ENCODE data around the gene ATP2B3.

The ATP2B3 gene

GRCh38 chrX:153539171-153539978, 21.9 kb downstream of the ATP2B3 start:
- no peak for DNase-seq

- DNase-seq = no peak
Observed at GRCh38 chrX:153539979-153540358, 22.5 kb downstream of the ATP2B3 start.

DNA sequence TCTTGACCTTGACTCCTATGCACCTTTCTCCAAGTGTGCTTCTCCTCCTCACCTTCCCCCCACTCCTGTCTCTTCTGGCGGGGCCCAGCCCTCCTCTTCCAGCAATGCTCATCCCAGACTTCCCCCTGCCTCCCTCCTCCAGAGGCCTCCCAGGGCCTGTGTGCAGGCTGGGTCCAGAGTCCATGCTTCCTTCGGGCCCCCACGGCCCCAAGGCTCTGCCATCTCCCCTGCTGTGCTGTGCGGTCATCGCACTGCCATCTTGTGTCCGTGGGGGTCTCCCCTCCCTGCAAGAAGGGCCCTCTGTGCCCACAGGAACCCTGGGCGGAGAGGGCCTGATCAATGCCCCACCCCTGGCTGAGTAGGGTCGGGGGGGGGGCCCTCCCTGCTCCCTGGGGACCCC, 27.3 kb downstream of the ATP2B3 start:
- no peak for DNase-seq

DNA sequence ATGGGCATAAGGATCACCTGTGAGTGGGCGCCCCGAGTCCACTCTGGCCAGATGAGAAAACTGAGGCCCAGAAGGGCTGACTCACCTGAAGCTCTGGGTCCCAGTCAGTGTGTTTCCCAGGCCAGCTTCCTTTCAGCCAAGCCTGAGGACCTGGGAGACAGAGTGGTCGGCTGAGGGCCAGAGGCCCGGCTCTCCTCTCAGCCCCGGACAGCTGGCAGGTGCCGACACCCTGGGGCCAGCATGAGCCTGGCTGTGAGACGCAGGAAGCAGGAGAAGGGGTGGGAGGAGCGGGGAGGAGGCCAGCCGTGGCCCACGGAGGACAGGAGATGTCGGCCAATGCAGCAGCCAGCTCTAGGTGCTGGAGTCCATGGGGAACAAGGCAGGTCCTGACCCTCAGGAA, 28.9 kb downstream of the ATP2B3 start:
- DNase-seq = no peak

GRCh38 chrX:153547195-153547594, 29.8 kb downstream of the ATP2B3 start:
- no peak for DNase-seq

DNA sequence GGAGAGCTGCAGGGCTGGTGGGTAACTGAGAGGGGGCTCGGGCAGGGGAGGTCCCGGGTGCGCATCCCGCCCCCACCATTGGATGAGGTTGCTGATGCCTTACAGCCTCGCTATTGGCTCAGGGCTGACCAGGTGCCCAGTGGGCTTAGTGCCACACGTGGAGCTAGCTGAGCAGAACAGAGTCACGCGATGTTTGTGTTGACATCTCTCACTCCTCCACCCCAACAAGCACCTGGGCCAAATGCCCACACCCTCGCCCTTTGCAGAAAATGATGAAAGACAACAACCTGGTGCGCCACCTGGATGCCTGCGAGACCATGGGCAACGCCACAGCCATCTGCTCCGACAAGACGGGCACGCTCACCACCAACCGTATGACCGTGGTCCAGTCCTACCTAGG, 31.8 kb downstream of the ATP2B3 start:
- DNase-seq = no peak

GRCh38 chrX:153549807-153550206, 32.4 kb downstream of the ATP2B3 start:
- DNase-seq = no peak

DNA sequence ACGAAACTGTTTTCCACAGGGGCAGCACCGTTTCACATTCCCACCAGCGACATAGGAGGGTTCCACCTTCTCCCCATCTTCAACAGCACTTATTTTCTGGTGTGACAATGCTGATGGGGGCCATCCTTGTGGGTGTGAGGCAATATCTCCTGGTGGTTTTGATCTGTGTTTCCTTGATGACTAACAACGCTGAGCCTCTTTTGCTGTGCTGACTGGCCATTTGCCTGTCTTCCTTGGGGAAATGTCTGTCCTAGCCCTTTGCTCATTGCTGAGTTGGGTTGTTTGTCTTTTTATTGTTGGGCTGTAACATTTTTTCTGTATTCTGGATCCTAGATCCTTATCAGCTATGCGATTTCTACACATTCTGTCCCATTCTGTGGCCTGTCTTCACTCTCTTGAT, 33.7 kb downstream of the ATP2B3 start:
- no peak for DNase-seq

DNA sequence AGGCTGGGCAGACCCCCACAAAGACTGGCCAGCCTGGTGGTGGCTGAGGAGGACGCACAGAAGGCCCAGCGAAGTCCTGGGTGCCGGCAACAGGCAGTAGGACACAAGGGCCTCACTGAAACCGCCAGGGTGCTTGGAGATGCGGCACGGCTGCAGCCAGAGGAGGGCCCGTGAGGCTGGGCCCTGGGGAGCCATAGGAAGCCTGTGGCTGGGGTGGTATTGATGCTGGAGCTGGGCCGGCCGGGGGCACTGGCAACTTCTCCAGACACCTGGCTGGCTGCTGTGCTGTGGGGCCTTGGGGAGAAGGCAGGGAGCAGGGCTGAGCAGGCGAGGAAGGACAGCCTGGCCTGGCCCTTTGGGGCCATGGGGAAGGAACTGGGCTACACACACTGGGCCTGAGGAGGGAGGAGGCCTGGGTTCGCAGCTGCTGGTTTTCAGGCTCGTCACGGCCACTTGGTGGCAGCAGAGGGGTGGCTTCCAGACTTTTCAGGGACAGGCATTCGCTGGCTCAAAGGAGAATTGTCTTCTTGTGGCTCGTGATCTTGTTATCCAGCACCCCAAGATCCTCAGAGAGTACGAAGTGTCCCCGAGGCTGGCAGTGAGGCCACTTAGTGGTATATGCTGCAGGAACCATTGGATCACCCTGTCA, 37.2 kb downstream of the ATP2B3 start:
- DNase-seq = no peak

DNA sequence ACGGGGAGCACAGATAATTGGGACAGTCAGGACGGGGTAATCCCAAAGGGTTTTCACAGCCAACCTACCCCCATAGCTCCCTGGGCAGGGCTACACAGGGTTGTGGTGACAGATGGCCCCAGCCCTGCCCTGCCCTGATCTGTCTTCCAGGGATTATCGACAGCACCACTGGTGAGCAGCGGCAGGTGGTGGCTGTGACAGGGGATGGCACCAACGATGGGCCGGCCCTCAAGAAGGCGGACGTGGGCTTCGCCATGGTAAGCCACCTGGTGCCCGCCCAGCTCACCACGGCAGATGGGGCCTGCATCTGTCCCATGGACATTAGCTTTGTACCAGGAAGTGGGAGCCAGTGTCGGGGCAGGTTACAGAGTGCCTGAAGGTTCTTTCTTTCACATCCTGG, 39.3 kb downstream of the ATP2B3 start:
- no peak for DNase-seq

DNA sequence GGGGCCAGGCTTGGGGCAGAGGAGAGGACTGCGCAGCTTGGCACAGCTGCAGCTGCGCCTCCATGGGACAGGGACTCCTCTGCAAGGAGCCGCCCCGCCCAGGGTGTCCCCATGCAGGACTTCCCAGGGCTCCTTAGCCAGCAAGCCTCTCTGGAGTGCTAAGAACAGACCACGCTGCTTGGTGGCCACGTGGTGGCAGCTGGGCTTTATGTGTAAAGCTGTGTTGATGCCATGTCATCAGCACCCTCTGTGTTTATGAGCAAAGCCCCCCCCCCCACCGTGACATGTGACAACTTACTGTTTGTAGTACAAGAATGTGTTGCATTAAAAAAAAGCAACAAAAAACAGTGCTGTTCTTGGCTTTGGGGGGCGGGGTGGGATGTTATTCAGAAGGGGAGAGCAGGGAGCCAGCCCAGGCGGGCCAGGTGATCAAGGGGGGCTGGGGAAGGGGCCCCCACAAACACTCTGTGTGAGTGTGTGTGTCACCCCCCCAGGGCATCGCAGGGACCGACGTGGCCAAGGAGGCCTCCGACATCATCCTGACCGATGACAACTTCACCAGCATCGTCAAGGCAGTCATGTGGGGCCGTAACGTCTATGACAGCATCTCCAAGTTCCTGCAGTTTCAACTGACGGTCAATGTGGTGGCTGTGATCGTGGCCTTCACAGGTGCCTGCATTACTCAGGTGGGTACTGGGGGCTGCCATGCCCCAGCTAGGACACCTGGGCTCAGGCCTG, 40.3 kb downstream of the ATP2B3 start:
- DNase-seq = no peak

DNA sequence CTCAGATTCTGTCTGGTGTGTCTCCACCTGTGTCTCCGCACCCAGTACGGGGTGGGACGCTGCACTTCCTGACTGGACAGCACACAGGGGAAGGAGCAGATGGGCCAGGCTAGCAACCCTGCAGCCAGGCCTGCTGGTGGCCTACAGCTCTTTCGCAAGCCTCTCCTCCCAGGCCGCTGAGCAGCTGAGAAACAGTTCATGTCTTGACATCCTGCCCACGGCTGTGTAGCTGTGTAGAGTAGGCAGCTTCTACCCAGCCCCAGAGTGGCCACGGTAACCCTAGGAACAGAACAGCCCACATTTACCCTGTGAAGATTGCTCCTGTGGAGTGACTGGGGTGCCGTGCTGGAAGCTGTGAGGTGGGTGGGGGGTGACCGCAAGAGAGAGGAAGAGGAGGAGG, 42.6 kb downstream of the ATP2B3 start:
- DNase-seq = no peak

- no peak for DNase-seq
Observed at GRCh38 chrX:153560466-153560865, 43.0 kb downstream of the ATP2B3 start.

- DNase-seq = no peak
Observed at GRCh38 chrX:153561337-153561736, 43.9 kb downstream of the ATP2B3 start.

- DNase-seq = no peak
Observed at GRCh38 chrX:153562546-153562945, 45.1 kb downstream of the ATP2B3 start.

DNA sequence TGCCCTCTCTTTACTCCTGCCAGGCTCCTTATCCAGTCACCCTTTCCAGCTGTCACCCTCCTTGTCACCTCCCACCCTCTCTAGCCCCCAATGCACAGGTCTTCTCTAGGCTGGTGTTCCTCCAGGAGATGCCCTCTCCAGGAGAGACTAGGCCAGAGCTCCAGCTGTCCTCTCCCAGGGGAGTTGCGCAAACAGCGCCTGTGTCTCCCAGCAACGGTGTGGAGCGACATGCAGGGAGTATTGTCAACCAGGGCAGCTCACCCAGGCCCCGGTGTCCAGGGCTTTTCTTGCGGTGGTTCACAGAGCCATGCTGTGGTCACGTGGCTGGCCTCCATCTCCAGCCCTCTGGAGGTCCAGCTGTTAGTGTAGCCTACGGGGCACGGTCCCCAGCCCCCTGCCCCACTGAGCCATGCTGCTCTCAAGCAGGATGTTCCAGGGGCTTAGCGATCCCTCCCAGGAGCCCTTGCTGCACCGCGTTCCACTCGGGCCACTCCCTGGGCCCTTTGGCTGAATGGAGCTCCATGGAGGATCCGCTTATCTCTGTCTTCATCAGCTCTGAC, 46.7 kb downstream of the ATP2B3 start:
- DNase-seq = no peak

DNA sequence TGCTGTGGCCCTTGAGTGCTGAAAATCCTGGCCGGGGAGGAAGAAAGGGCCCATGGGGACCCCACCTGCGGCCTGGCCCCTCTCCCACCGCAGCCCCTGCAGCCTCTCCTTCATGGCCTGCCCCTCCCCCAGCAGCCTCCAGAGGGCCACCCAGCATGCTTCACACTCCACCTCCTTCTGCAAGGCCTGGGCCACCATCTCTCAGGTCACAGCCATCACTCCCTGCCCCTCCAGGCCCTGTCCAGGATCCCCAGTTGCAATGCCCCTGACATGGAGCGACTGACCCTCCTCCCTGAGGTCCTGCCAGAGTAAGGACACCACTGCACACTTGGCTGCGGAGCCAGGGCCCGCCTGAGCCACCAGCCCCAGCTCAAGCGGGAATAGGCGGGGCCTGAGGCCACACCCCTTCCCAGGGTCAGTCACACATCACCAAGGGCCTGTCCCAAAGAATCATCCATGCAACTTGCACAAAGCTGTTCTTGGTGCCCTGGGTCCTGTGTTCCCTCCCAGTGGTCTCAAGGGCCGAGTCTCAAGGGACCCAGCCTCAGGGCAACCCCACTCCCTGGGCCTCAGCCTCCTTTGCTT, 48.6 kb downstream of the ATP2B3 start:
- no peak for DNase-seq

DNA sequence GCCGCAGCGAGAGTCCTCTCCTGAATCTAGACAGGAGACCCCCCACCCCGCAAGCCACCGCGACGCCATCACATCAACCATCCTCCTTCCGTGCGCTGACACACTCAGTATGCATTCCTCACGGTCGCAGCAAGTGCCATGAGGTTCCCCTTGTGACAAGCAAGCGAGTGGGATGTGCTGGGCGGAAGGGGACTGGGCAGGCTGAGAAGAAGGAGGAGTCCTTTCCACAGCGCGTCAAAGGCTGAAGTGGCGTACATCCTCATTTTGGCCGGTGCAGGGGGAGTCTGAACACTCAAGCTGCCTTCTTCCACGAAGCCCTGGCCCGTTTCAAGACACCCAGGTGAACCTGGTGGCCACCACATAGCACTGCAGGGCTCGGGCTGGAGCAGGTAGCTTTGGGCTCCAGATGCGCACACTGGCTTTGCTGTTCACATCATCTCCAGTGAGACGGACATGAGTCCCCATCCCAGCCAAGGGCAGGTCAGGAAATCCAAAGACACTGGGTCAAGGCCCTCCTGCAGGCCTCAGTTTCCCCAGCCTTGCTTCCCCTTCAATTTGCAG, 51.1 kb downstream of the ATP2B3 start:
- DNase-seq = no peak

- no peak for DNase-seq
Observed at GRCh38 chrX:153569475-153569874, 52.0 kb downstream of the ATP2B3 start.

DNA sequence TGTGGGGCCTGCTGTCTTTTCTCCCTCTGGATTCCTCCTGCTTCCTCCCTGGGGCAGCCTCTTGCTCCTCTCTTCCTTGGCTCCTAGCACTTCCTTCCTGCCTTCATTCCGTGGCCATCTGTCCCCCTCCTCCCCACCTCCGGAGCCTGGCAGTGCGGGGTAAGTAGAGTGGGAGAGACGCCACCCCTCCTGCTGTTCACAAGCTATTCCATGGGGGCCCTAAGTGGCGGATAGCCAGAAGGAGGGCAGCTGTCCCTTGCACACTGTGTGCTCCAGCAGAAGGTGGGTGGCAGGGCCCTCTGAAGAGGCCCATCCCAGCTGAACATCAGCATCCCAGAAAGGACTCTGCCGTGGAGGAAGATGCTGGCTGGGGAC, 54.1 kb downstream of the ATP2B3 start:
- no peak for DNase-seq

GRCh38 chrX:153572601-153573000, 55.2 kb downstream of the ATP2B3 start:
- no peak for DNase-seq

- no peak for DNase-seq
Observed at GRCh38 chrX:153573984-153574383, 56.5 kb downstream of the ATP2B3 start.

DNA sequence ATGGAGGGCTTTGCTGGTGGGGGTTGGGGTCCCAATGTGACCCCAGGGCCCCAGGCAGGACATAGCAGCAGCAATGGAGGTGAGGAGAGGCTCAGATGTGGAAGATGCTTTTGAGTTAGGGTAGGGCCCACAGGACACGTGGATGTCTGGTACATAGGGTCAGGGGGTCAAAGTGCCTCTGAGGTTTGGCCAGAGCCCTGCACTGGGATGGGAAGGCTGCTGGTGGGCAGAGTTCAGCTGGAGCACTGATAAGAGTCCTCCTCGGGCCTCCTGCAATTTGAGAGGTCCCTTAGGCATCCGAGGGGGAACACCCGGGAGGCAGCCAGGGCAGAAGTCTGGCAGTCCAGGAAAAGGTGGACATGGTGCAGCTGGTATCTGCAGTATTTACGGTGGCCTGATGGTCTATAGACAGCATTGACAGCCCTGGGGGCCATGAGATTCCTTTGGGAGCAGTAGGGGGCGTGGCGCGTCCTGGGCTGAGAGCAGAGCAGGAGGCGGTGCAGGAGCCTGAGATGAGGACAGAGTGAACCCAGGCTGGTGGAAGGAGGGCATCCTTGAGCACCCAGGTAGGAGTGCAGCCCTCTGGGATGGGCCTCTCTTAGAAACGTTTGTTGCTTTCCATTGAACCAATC, 58.9 kb downstream of the ATP2B3 start:
- DNase-seq = no peak
